Activated naive CD4-positive, alpha-beta T cell treated with anti-CD3 and anti-CD28 coated beads for 36 hours (primary cell): Measurements from ENCODE around the gene ARHGAP23. TPM values are rescaled to one million over a fixed set of nuclear protein-coding genes. Genes with fewer than 3 reads are reported as not detected.

ENCODE experiments used
- CTCF ChIA-PET: fragments of 350-600 bp; sonication (Branson Sonifier 250); formaldehyde crosslinking; loops from one replicate; lab custom pipeline; 2021; ENCODE audit warnings: antibody characterized with exemption; lab: Charles Lee
- DNase-seq: peaks from one replicate; pipeline ENCODE4 v3.0.0-alpha.2; 2020
- H3K27ac Mint-ChIP-seq: one replicate; pipeline ENCODE4 v1.8.0; 2021; ENCODE audit warnings: mild to moderate bottlenecking, mixed read lengths
- H3K27me3 Mint-ChIP-seq: one replicate; pipeline ENCODE4 v1.8.0; 2021; ENCODE audit warnings: low read depth, mixed read lengths
- H3K36me3 Mint-ChIP-seq: one replicate; pipeline ENCODE4 v1.8.0; 2021; ENCODE audit warnings: low read depth, mixed read lengths
- H3K4me1 Mint-ChIP-seq: one replicate; pipeline ENCODE4 v1.8.0; 2021; ENCODE audit warnings: low read depth, mixed read lengths
- H3K4me3 Mint-ChIP-seq: one replicate; pipeline ENCODE4 v1.8.0; 2021; ENCODE audit warnings: mild to moderate bottlenecking, moderate library complexity, mixed read lengths
- H3K9me3 Mint-ChIP-seq: one replicate; pipeline ENCODE4 v1.8.0; 2021; ENCODE audit warnings: mixed read lengths
- intact Hi-C: fragments of 100-400 bp; cut with micrococcal nuclease; formaldehyde crosslinking; loops from one replicate; pipeline ENCODE4 v1.15.1; 2023
- total RNA-seq, 2 experiments: library from RNA; stranded (reverse); gene quantifications; one replicate each; pipeline ENCODE4 v1.2.3, GENCODE V29; 2021

The ARHGAP23 gene
- total RNA-seq, 2 experiments from 2014 or later: 0.52 to 1.0 TPM

DNA sequence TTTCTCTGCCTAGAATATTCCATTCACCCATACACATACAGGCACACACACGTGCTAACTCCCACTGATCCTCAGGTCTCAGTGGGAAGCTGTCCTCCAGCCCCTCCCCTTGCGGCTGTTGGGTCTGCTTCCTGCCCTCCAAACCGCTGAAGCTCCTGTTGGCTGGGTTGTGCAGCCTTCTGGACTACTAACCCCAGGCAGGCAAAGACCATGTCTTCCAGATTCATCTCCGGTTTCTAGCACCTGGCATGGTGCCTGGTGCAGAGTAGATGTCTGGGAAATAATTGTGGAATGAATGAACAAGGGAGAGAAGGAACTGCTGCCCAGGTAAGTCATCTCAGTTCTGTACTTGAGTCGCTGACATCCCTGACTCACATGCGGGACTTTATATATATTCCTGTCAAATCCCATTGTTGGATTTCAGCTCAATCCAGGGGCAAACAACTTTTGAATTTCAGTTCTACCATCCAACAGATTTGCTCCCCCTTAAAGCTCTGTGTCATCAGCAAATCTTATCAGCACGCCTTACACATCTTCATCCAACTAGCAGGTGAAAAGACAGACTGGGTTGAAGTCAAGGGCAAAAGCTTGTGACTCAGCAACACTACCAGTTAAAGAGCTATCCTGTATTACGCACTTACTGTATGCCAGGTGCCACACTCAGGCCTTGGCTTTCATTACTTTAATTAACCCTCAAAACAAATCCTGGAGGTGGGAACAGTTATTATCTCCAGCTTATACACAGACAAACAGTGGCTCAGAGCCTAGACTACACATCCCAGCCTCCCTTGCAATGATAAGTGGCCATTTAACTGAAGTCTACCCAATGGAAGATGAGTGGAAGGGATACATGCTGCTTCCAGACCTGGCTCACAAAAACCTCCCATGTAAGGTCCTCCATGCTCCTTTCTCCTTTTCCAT is 126.4 kb downstream of the ARHGAP23 start:
- no peak for DNase-seq
- H3K4me3 Mint-ChIP-seq: no peak overlapping the region
- intact Hi-C loops: loop anchor here (5.0 kb wide), 1 partner anchor 598 kb away; the partner anchor contains the start of gene PLXDC1
- peaks cover 10% of the 10 kb centered on the region for H3K4me1 Mint-ChIP-seq
- peaks cover 2% of the 10 kb centered on the region for H3K27me3 Mint-ChIP-seq
- H3K9me3 Mint-ChIP-seq: no peaks in the 10 kb centered on the region
- CTCF ChIA-PET: interaction anchor here (0.6 to 8.3 kb wide), 9 partner anchors 9 to 180 kb away, joined by 3 to 171 read pairs (median 5); no protein-coding TSS in a partner anchor
- no peaks in the 10 kb centered on the region for H3K36me3 Mint-ChIP-seq
- H3K27ac Mint-ChIP-seq: no peak overlapping the region

- peaks cover 17% of the 10 kb centered on the region for H3K27me3 Mint-ChIP-seq
- DNase-seq: no peak
- intact Hi-C loops: loop anchor here (5.0 kb wide), 1 partner anchor 596 kb away; the partner anchor contains the start of gene PLXDC1
- no peaks in the 10 kb centered on the region for H3K9me3 Mint-ChIP-seq
- CTCF ChIA-PET: interaction anchor here (0.7 to 8.3 kb wide), 6 partner anchors 9 to 110 kb away, joined by 4 to 171 read pairs (median 8); no protein-coding TSS in a partner anchor
- H3K27ac Mint-ChIP-seq: no peak overlapping the region
- H3K4me3 Mint-ChIP-seq: no peak overlapping the region
- no peaks in the 10 kb centered on the region for H3K36me3 Mint-ChIP-seq
- peaks cover 15% of the 10 kb centered on the region for H3K4me1 Mint-ChIP-seq
These were observed 128.0 kb downstream of the ARHGAP23 start for GRCh38 chr17:38556239-38556638.

DNA sequence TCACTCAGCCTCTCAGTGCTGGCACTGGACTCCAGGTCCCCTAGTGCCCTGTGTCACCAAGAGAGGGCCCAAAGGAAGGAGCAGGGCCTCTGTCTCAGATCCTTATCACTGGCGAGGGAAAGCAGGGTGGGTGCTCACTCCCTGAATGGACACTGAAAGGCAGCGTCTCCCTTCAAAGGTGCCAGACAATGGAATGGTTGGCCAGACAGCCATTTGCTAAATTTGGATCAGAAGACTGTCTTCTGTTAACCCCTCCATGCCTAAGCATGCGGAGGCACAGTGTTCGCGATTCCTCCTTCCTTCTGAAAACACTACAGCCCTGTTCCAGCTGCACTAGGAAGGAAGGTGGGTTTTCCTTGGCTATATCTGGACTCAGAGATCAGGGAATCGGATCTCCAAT is 129.1 kb downstream of the ARHGAP23 start:
- intact Hi-C loops: loop anchor here (5.0 kb wide), 1 partner anchor 595 kb away; the partner anchor contains the start of gene PLXDC1

GRCh38 chr17:38557836-38558727 is 129.8 kb downstream of the ARHGAP23 start:
- no peaks in the 10 kb centered on the region for H3K9me3 Mint-ChIP-seq
- DNase-seq: peak; percentile 92
- H3K36me3 Mint-ChIP-seq: no peaks in the 10 kb centered on the region
- intact Hi-C loops: loop anchor here (1.0 to 5.0 kb wide), 7 partner anchors 26 to 594 kb away; partner anchors contain the start of gene PLXDC1
- no peak overlapping the region for H3K27ac Mint-ChIP-seq
- peaks cover 26% of the 10 kb centered on the region for H3K27me3 Mint-ChIP-seq
- peak overlapping the region; percentile 89 for H3K4me3 Mint-ChIP-seq
- CTCF ChIA-PET: interaction anchor here (0.6 to 8.3 kb wide), 29 partner anchors 8 to 617 kb away, joined by 3 to 171 read pairs (median 5); partner anchors contain the start of genes PSMB3 and SRCIN1
- H3K4me1 Mint-ChIP-seq: peaks cover 21% of the 10 kb centered on the region

More for the DNA sequence above, 129.1 kb downstream of the ARHGAP23 start:
- Mint-ChIP-seq H3K36me3 (no peaks in the 10 kb centered on the region), H3K27me3 (peaks cover 21% of the 10 kb centered on the region), H3K9me3 (no peaks in the 10 kb centered on the region), H3K27ac (no peak overlapping the region), H3K4me3 (no peak overlapping the region), H3K4me1 (peaks cover 18% of the 10 kb centered on the region)
- no peak for DNase-seq
- CTCF ChIA-PET: interaction anchor here (0.6 to 8.3 kb wide), 21 partner anchors 8 to 208 kb away, joined by 3 to 171 read pairs (median 6); partner anchors contain the start of gene SRCIN1

GRCh38 chr17:38558728-38559050 is 130.4 kb downstream of the ARHGAP23 start:
- intact Hi-C loops: loop anchor here (1.0 to 5.0 kb wide), 8 partner anchors 26 to 594 kb away; partner anchors contain the start of gene PLXDC1
- Mint-ChIP-seq H3K27ac (no peak overlapping the region), H3K27me3 (peaks cover 32% of the 10 kb centered on the region), H3K4me1 (peaks cover 26% of the 10 kb centered on the region), H3K9me3 (no peaks in the 10 kb centered on the region), H3K4me3 (peak overlapping the region; percentile 89), H3K36me3 (no peaks in the 10 kb centered on the region)
- CTCF ChIA-PET: interaction anchor here (0.7 to 8.3 kb wide), 28 partner anchors 8 to 616 kb away, joined by 3 to 171 read pairs (median 5); partner anchors contain the start of genes PSMB3 and SRCIN1
- no peak for DNase-seq

GRCh38 chr17:38559051-38559879 is 131.0 kb downstream of the ARHGAP23 start:
- DNase-seq: peak; percentile 96
- Mint-ChIP-seq H3K36me3 (no peaks in the 10 kb centered on the region), H3K27ac (no peak overlapping the region), H3K9me3 (no peaks in the 10 kb centered on the region), H3K4me3 (peak overlapping the region; percentile 89), H3K27me3 (peaks cover 38% of the 10 kb centered on the region), H3K4me1 (peaks cover 29% of the 10 kb centered on the region)
- intact Hi-C loops: loop anchor here (1.0 to 5.0 kb wide), 4 partner anchors 66 to 593 kb away; partner anchors contain the start of gene PLXDC1
- CTCF ChIA-PET: interaction anchor here (0.9 to 8.3 kb wide), 22 partner anchors 9 to 206 kb away, joined by 3 to 171 read pairs (median 6); partner anchors contain the start of genes PSMB3 and SRCIN1

DNA sequence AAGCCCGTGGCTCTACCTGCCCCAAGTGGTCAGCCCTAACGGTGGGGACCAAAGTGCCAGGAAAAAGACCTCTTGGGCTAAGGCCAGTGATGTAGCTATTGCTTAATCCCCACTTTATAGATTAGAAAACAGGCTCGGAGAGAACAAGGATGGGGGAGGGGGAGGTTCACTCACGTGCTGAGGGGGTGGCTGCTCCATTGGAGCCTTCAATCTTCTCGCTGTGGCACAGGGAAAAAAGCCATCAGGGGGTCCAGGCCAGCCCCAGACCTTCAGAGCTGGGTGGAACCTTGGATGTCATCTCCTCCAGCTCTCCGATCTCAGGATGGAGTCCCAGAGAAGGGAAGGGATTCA is 131.6 kb downstream of the ARHGAP23 start:
- DNase-seq: no peak
- Mint-ChIP-seq H3K27ac (no peak overlapping the region), H3K36me3 (no peaks in the 10 kb centered on the region), H3K4me1 (peaks cover 32% of the 10 kb centered on the region), H3K27me3 (peaks cover 42% of the 10 kb centered on the region), H3K9me3 (no peaks in the 10 kb centered on the region), H3K4me3 (no peak overlapping the region)
- intact Hi-C loops: loop anchor here (1.0 to 5.0 kb wide), 4 partner anchors 67 to 592 kb away; partner anchors contain the start of gene PLXDC1
- CTCF ChIA-PET: interaction anchor here (0.9 to 8.3 kb wide), 11 partner anchors 17 to 192 kb away, joined by 3 to 171 read pairs (median 6); partner anchors contain the start of genes PSMB3 and SRCIN1

DNA sequence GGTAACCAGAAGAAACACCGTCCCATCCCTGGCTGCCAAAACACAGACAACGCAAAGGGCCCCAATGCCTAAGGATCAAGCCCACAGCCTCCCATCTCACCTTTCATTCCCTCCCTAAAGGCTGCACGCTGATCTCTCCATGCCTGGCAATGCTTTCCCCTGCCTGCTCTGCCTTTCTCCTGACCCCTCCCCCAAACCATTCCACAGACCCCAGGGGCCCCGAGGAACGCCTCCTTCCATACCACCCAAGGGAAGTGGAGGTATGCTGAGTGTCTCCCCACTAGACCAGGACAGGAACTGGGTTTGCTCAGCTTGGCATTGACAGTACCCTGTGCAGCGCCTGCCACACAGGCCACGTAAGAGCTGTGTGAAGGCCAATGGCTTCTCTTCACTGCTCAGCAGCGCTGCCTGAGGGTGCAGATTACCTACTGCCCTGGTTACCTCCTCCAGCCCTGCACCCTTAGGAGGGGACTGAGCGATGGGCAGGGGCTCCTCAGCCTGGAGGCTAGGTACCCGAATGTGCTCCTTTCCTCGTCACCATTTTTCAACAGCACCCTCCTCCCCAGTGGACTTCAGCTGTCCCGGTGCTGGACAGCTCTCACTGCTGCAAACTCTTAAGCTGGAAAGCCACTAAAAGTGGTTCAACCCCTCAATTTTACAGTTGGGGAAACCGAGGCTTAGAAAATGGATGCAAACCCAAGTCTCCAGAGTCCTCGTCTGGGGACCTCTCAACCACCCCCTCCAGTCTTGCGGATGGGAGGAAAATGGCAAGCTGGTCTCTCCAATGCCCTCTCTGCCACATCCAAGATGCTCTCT is 132.4 kb downstream of the ARHGAP23 start:
- H3K36me3 Mint-ChIP-seq: no peaks in the 10 kb centered on the region
- peaks cover 32% of the 10 kb centered on the region for H3K4me1 Mint-ChIP-seq
- peak; percentile 40 for DNase-seq
- CTCF ChIA-PET: interaction anchor here (0.7 to 8.3 kb wide), 6 partner anchors 8 to 202 kb away, joined by 3 to 171 read pairs (median 4); partner anchors contain the start of gene SRCIN1
- H3K27ac Mint-ChIP-seq: no peak overlapping the region
- no peaks in the 10 kb centered on the region for H3K9me3 Mint-ChIP-seq
- no peak overlapping the region for H3K4me3 Mint-ChIP-seq
- peaks cover 47% of the 10 kb centered on the region for H3K27me3 Mint-ChIP-seq
- intact Hi-C loops: no loop called here

DNA sequence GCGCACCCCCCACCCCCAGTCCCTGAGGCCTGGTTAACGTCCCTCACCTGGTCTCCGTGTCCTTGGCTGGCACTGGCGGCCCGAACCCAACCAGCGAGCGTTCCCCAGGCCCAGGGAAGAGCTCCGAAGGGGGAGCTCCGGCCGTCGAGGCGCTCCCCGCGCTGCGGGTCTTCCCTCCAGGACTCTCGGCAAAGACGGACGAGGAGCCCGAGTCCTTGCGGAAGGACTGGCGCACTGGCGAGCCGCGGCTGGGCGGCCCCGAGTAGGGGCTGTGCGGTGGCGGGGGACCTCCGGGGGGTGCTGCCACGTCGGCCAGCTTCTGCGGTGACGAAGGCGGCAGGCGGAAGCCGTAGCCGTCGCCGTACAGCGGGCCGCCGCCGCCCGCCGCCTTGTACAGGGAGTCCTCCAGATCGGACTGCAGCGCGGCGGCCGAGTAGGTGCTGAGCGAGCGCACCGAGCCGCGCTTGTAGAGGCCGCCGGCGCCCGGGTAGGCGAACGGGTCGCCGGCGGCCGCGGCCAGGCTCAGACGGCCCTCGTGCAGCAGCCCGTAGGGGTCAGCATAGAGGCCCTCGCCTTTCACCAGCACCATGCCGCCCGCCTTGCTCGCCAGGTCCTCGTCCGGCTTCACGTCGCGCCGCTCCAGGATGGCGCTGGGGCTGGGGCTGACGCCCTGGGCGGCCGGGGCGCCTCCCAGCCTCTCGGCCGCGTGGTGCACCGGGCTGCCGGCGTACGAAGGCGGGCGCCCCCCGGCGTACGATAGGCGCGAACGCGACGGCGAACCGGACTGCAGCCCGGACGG is 133.4 kb downstream of the ARHGAP23 start:
- H3K4me3 Mint-ChIP-seq: no peak overlapping the region
- H3K9me3 Mint-ChIP-seq: no peaks in the 10 kb centered on the region
- H3K4me1 Mint-ChIP-seq: peaks cover 32% of the 10 kb centered on the region
- no peaks in the 10 kb centered on the region for H3K36me3 Mint-ChIP-seq
- intact Hi-C loops: no loop called here
- CTCF ChIA-PET: interaction anchor here (0.6 to 8.3 kb wide), 5 partner anchors 9 to 230 kb away, joined by 3 to 171 read pairs (median 4); no protein-coding TSS in a partner anchor
- H3K27ac Mint-ChIP-seq: no peak overlapping the region
- peaks cover 54% of the 10 kb centered on the region for H3K27me3 Mint-ChIP-seq
- DNase-seq: no peak
